GM20431 (cell line): Measurements from ENCODE around the gene NR5A1.

Source experiments
- in situ Hi-C: fragments of 300-500 bp; cut with MseI, MboI; formaldehyde crosslinking; loops from one replicate; pipeline ENCODE4 v1.15.0; 2020; ENCODE audit warnings: low sequenced_read_pairs; ENCODE audit not compliant: unreplicated experiment

NR5A1 gene

DNA sequence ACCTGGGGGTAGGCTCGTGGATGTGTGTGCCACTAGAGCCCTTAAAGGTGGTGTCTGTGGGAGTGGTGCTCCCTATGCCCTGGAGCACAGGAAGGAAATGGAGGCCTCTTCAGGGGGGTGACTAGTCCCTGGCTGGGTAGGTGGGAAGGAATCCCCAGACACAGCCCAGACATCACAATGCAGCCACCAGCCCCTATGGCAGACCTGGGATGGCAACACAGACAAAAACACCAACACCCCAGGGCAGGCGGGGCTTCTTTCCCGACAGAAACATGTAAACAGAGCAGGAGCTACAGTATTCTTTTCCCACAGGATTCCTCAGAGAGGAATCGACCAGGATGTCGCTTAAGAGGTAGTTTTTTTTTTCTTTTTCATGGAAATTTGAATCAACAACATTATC lies 10.4 kb upstream of the NR5A1 start:
- in situ Hi-C loops, result no loop called here

DNA sequence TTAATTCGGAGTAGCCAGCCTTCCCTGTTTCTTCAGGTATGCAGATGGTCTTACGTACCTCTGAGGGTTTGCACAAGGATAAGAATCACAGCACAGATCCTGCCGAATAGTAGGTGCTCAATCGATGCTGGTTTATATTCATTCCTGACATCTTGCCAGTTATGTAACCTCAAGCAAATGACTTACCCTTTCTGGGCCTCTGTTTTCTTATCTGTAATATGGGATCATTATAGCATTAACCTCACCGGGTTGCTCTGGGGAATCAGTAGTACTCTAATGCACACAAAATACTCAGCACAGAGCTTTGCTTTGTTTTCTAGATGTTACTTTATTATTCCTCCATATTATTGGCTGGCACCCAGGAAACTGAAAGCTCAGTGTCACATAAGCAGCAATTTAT lies 7.7 kb upstream of the NR5A1 start:
- in situ Hi-C loops, result no loop called here

DNA sequence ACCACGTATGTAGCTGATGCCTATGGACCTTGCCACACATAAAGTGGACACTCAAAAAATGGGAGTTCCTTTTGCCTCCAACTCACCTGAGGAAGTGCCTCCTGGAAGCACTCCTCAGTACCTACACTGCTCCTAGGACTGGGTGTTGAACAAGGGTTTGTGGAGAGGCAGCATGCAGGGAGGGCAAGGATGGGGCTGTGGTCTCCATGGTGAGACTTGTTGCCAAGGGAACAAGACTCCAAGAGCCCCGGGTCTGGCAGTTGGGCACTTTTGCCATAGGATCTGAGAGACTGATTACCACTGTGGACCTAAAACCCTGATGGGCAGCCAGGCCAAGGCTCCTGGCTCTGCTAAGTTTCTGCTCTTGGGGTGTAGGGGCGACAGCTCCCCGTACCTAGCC lies 6.9 kb upstream of the NR5A1 start:
- in situ Hi-C loops, result no loop called here

GRCh38 chr9:124513376-124513994 lies 6.3 kb upstream of the NR5A1 start:
- in situ Hi-C loops, result no loop called here

GRCh38 chr9:124512806-124513204 lies 5.6 kb upstream of the NR5A1 start:
- in situ Hi-C loops, result no loop called here

DNA sequence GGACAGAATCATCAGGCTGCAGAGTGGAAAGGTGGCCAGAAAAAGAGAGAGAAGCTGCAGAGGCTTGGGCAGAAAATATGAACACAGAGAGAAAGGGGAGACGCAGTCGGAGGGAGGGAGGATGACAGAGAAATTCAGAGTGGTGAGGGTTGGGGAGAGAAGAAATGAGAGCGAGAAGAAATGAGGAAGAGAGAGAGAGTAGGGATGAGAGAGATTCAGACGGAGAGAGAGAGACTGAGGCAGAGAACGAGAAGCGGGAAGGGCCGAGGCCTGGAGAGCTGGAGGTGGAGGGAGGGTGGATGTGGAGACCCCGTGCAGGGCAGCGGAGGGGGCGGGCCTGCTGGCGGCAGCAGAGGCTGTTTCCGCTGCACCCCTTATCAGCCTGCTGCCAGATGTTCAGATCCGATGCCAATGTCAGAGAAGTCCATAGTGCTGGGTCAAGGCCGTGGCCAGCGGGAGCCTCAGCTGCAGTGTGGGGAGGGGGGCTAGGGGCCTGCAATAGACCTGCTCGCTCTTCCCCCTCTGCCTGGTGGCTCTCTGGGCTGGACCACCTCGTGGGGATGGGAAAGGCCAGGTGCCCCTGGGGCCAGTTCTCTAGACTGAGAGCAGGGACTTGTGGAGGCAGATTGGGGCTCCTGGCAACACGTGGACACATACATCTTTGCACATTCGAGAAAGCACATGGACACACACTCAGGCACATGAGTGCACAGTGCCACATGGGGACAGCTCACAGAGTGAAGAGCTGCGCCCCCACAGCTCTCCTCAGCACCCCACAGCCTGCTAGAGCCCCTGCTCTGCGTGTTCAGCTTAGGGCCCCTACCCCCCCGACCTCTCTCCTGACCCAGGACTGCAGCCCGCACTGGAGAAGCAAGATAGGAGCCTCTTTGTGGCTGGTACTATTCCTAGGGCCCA lies 4.9 kb upstream of the NR5A1 start:
- in situ Hi-C loops, result no loop called here

DNA sequence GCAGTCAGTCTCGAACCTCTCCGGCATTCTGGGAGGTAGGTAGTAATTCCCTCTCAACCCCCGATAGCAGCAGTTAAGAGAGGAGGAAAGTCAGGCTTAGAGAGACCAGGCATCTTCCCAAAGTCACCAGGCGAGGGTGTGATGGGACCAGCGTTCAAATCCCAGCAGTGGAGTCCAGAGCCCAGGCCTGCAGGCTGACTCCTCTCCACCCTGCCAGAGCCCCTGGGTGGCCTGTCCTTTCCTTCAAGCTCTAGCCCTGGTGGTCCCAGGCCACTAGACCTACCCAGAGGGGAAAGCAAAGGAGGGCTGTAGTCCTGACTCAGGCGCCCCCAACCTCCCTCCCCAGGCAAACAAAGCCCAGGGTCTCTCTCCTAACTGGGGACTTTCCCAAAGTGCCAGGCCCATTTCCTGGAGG lies 4.2 kb upstream of the NR5A1 start:
- in situ Hi-C loops, result no loop called here

- in situ Hi-C loops, result no loop called here
These were observed 3.6 kb upstream of the NR5A1 start for GRCh38 chr9:124510650-124511425.

GRCh38 chr9:124507880-124508423 lies 753 bp upstream of the NR5A1 start:
- in situ Hi-C loops, result no loop called here

DNA sequence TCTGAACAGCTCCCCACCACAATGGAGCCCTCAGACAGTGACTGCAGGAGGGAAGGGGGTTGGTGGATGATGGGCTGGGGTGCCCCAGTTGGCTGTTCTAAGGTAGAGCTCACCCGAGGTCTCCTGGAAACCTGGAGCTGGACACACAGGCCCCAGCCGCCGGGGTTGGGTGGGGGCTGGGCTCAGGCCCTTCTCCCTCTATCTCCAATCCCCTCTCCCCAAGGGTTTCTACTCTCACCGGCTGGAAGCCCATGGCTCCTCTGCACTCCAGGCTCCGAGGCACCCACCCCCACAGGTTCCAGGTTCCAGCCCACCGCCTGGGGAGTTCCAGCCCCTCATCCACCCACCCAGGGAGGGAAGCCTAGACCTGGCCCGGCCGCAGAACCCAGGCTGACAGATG lies 766 bp downstream of the NR5A1 start:
- in situ Hi-C loops, result no loop called here

- in situ Hi-C loops, result no loop called here
These were observed 1.3 kb downstream of the NR5A1 start for GRCh38 chr9:124505901-124506346.

DNA sequence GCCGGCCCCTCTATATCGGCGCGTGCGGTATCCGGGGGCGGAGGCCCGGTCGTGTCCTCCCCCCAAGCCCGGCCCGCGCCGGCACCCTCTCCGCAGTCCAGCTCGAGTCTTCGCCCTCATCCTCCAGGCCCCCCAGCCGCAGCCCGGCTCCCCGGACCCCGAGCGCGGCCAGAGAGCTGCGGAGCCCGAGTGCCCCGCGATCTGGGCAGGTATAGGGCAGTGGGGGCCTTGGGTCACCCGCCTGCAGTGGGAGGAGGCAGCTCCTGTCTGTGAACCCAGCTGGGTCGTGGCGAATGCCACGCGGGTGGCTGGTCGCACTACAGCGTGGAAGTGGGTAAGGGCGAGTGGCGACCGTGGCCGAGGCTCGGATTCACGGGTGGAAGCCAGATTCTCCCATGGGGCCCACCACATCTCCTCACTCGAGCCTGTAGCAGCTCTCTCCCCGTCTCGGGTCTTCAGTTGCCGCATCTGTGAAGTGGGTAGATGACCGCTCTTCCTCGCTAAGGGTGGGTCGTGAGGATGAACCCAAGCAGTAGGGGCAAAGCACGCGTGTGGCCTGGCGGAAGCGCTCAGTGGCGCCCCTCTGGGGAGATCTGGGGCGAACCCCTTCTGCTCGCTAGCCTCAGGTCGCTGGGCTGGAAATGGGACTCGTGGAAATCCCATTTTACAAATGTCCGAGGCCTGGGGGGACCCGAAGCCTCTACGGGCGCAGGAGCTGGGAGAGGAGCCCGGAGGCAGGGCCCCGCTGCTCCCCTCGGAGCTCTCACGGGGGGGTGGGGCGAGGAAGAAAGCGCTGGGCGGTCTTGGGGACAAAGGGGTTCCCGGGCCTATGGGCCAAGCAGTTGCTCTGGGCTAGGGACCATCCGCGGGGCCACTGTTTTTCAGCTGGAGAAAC lies 1.9 kb downstream of the NR5A1 start:
- in situ Hi-C loops, result no loop called here

- in situ Hi-C loops, result no loop called here
These were observed 2.6 kb downstream of the NR5A1 start for GRCh38 chr9:124504530-124505005.

DNA sequence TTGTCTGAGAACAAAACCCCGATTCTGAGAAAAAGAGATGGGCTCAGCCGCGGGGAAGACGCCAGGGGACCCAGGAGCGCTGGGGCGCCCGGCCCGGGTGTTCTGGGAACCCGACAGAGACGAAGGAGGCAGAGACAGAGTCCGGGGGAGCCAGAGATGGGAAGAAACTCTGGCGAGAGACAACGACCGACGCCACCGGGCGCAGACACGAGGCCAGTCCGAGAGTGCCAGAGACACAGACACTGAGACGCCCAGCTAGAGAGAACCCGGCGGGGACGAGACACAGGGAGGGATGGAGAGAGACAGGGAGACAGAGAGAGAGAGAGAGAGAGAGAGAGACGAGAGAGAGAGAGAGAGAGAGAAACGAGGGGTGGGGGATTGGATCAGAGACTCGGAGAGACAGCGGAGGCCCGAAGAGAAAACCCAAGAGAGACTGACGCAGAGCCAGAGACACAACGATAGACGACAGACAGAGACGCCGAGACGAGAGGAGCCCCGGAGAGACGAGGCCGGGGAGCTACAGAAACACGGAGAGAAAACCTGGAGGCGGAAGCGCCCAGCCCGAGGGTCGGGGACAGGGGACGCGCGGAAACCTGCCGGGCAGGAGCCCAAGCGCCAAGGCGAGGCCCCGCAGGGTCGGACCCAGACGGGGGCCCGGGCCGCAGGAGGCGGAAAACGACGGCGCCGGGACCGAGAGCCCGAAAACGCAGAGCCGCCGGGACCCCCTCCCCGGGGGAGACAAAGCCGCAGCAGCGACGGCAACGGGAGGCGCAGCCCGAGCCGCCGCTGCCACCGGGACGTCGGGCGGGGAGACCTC lies 3.3 kb downstream of the NR5A1 start:
- in situ Hi-C loops, result no loop called here

GRCh38 chr9:124502711-124503702 lies 4.2 kb downstream of the NR5A1 start:
- in situ Hi-C loops, result no loop called here

- in situ Hi-C loops, result no loop called here
These were observed 5.4 kb downstream of the NR5A1 start for GRCh38 chr9:124501771-124502320.
